ENCODE data around the gene SLC12A4. TPM values are rescaled to one million over a fixed set of nuclear protein-coding genes. Genes with fewer than 3 reads are reported as not detected.

Gene SLC12A4
- total and polyA plus RNA-seq, 4 donors: 8.0 to 37.3 (median 17.1) TPM

DNA sequence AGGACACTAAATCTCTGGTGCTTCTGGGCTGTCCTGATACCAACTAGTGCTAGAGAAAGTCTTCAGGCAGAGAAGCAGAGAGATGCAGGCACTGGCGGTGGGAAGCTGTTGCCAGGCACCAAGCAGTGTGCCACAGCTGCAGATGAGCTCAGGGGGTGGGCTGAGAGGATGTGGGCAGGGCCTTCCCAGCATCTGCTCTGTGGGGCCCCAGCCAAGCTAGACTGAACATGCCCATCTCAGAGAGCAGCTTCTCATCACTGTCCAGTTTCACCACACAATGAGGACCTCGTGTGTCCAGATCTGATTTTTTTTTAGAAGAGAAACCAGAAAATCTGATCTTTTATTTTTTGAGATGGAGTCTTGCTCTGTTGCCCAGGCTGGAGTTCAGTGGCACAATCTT, 58.3 kb downstream of the SLC12A4 start:
- Histone ChIP-seq H3K9ac (ENCODE audit: low read depth in 1 of 2, low read length in 2 of 2) (no peak overlapping the region), H3K27me3 (ENCODE audit: control insufficient read depth in 4 of 4, insufficient read depth in 4 of 4, low read length in 3 of 4) (no peaks in the 10 kb centered on the region), H3K4me3 (ENCODE audit: low read depth in 1 of 3, low read length in 3 of 3) (no peak overlapping the region), H3K4me1 (ENCODE audit: control insufficient read depth in 4 of 4, insufficient read depth in 4 of 4, low read length in 3 of 4) (peaks cover 3 to 29% (median 24%) of the 10 kb centered on the region in 4 donors), H3K9me3 (ENCODE audit: control insufficient read depth in 4 of 4, low read length in 3 of 4) (no peaks in the 10 kb centered on the region), H3K36me3 (ENCODE audit: control insufficient read depth in 4 of 4, insufficient read depth in 3 of 4, low read depth in 1 of 4, low read length in 3 of 4) (peaks cover 0 to 23% (median 16%) of the 10 kb centered on the region in 4 donors), H3K27ac (ENCODE audit: low read depth in 1 of 2, low read length in 2 of 2) (no peak overlapping the region)
- TF ChIP-seq GABPA (IDR thresholded peaks at IDR 0.05 in 1 of 2, conservative IDR thresholded peaks at IDR 0.05 in 1 of 2): no peak
- no peak for TF ChIP-seq EGR1 (IDR thresholded peaks at IDR 0.05; ENCODE audit: low read depth in 2 of 2)
- TF ChIP-seq, protein P1, sequence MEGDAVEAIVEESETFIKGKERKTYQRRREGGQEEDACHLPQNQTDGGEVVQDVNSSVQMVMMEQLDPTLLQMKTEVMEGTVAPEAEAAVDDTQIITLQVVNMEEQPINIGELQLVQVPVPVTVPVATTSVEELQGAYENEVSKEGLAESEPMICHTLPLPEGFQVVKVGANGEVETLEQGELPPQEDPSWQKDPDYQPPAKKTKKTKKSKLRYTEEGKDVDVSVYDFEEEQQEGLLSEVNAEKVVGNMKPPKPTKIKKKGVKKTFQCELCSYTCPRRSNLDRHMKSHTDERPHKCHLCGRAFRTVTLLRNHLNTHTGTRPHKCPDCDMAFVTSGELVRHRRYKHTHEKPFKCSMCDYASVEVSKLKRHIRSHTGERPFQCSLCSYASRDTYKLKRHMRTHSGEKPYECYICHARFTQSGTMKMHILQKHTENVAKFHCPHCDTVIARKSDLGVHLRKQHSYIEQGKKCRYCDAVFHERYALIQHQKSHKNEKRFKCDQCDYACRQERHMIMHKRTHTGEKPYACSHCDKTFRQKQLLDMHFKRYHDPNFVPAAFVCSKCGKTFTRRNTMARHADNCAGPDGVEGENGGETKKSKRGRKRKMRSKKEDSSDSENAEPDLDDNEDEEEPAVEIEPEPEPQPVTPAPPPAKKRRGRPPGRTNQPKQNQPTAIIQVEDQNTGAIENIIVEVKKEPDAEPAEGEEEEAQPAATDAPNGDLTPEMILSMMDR (IDR thresholded peaks at IDR 0.05; ENCODE audit: low read depth, low read length, missing input control): no peak
- TF ChIP-seq, protein P2, sequence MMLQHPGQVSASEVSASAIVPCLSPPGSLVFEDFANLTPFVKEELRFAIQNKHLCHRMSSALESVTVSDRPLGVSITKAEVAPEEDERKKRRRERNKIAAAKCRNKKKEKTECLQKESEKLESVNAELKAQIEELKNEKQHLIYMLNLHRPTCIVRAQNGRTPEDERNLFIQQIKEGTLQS (IDR thresholded peaks at IDR 0.05): no peak
- no peak for TF ChIP-seq SP1 (IDR thresholded peaks at IDR 0.05)
- TF ChIP-seq, protein P3, sequence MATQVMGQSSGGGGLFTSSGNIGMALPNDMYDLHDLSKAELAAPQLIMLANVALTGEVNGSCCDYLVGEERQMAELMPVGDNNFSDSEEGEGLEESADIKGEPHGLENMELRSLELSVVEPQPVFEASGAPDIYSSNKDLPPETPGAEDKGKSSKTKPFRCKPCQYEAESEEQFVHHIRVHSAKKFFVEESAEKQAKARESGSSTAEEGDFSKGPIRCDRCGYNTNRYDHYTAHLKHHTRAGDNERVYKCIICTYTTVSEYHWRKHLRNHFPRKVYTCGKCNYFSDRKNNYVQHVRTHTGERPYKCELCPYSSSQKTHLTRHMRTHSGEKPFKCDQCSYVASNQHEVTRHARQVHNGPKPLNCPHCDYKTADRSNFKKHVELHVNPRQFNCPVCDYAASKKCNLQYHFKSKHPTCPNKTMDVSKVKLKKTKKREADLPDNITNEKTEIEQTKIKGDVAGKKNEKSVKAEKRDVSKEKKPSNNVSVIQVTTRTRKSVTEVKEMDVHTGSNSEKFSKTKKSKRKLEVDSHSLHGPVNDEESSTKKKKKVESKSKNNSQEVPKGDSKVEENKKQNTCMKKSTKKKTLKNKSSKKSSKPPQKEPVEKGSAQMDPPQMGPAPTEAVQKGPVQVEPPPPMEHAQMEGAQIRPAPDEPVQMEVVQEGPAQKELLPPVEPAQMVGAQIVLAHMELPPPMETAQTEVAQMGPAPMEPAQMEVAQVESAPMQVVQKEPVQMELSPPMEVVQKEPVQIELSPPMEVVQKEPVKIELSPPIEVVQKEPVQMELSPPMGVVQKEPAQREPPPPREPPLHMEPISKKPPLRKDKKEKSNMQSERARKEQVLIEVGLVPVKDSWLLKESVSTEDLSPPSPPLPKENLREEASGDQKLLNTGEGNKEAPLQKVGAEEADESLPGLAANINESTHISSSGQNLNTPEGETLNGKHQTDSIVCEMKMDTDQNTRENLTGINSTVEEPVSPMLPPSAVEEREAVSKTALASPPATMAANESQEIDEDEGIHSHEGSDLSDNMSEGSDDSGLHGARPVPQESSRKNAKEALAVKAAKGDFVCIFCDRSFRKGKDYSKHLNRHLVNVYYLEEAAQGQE (IDR thresholded peaks at IDR 0.05): no peak
- no peak for TF ChIP-seq FOXA2 (IDR thresholded peaks at IDR 0.05)
- no peak for TF ChIP-seq HNF4A (conservative IDR thresholded peaks at IDR 0.05)
- TF ChIP-seq NR2F2 (IDR thresholded peaks at IDR 0.05): no peak
- no peak for TF ChIP-seq YY1 (IDR thresholded peaks at IDR 0.05)
- TF ChIP-seq, protein P4, sequence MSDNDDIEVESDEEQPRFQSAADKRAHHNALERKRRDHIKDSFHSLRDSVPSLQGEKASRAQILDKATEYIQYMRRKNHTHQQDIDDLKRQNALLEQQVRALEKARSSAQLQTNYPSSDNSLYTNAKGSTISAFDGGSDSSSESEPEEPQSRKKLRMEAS (IDR thresholded peaks at IDR 0.05): no peak
- no peak for TF ChIP-seq TAF1 (conservative IDR thresholded peaks at IDR 0.05)
- no peak for TF ChIP-seq RAD21 (IDR thresholded peaks at IDR 0.05)
- 81% methylated on average over 2 of the region's 2 CpGs for WGBS
- no peak for DNase-seq (ENCODE audit: low spot score)

DNA sequence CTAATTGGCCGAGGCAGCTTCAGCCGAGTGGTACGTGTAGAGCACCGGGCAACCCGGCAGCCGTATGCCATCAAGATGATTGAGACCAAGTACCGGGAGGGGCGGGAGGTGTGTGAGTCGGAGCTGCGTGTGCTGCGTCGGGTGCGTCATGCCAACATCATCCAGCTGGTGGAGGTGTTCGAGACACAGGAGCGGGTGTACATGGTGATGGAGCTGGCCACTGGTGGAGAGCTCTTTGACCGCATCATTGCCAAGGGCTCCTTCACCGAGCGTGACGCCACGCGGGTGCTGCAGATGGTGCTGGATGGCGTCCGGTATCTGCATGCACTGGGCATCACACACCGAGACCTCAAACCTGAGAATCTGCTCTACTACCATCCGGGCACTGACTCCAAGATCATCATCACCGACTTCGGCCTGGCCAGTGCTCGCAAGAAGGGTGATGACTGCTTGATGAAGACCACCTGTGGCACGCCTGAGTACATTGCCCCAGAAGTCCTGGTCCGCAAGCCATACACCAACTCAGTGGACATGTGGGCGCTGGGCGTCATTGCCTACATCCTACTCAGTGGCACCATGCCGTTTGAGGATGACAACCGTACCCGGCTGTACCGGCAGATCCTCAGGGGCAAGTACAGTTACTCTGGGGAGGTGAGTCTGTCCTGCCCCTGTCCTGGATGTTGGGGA, 59.2 kb downstream of the SLC12A4 start:
- Histone ChIP-seq H3K27me3 (ENCODE audit: control insufficient read depth in 4 of 4, insufficient read depth in 4 of 4, low read length in 3 of 4) (no peaks in the 10 kb centered on the region), H3K36me3 (ENCODE audit: control insufficient read depth in 4 of 4, insufficient read depth in 3 of 4, low read depth in 1 of 4, low read length in 3 of 4) (peaks cover 0 to 23% (median 16%) of the 10 kb centered on the region in 4 donors), H3K27ac (ENCODE audit: low read depth in 1 of 2, low read length in 2 of 2) (no peak overlapping the region), H3K9me3 (ENCODE audit: control insufficient read depth in 4 of 4, low read length in 3 of 4) (no peaks in the 10 kb centered on the region), H3K4me1 (ENCODE audit: control insufficient read depth in 4 of 4, insufficient read depth in 4 of 4, low read length in 3 of 4) (peaks cover 0 to 25% (median 21%) of the 10 kb centered on the region in 4 donors), H3K9ac (ENCODE audit: low read depth in 1 of 2, low read length in 2 of 2) (no peak overlapping the region), H3K4me3 (ENCODE audit: low read depth in 1 of 3, low read length in 3 of 3) (no peak overlapping the region)
- WGBS: 97% methylated on average over 36 of the region's 36 CpGs
- DNase-seq (ENCODE audit: low spot score): no peak
- TF ChIP-seq, protein P2 (IDR thresholded peaks at IDR 0.05): no peak
- no peak for TF ChIP-seq GABPA (IDR thresholded peaks at IDR 0.05 in 1 of 2, conservative IDR thresholded peaks at IDR 0.05 in 1 of 2)
- no peak for TF ChIP-seq YY1 (IDR thresholded peaks at IDR 0.05)
- no peak for TF ChIP-seq TAF1 (conservative IDR thresholded peaks at IDR 0.05)
- no peak for TF ChIP-seq SP1 (IDR thresholded peaks at IDR 0.05)
- TF ChIP-seq, protein P4 (IDR thresholded peaks at IDR 0.05): no peak
- no peak for TF ChIP-seq FOXA1 (IDR thresholded peaks at IDR 0.05)
- TF ChIP-seq, protein P3 (IDR thresholded peaks at IDR 0.05): no peak
- no peak for TF ChIP-seq RXRA (IDR thresholded peaks at IDR 0.05)
- TF ChIP-seq FOXA2 (IDR thresholded peaks at IDR 0.05): no peak

All from liver (tissue), 9 donors.